ENCODE measurements around the gene SPPL3.
"Not testable (repeated sequence)": the region's sequence is repeated elsewhere in the genome, so short reads cannot be mapped to it uniquely, and the experiment has no call there.

Gene SPPL3

GRCh38 chr12:120917748-120918147, 13.6 kb upstream of the SPPL3 start:
- Histone ChIP-seq H3K36me3 (ENCODE audit: control insufficient read depth in 1 of 2, insufficient read depth in 2 of 2, low read length in 2 of 2) (no peaks in the 10 kb centered on the region), H3K4me1 (ENCODE audit: control insufficient read depth in 1 of 2, insufficient read depth in 2 of 2, low read length in 2 of 2) (no peaks in the 10 kb centered on the region), H3K4me3 (ENCODE audit: low read depth in 1 of 2, low read length in 2 of 2) (no peak overlapping the region), H3K9me3 (ENCODE audit: control insufficient read depth in 1 of 2, low read length in 2 of 2) (peaks cover 0 to 5% of the 10 kb centered on the region in 2 donors), H3K27me3 (ENCODE audit: low read depth, low read length) (peaks cover 4% of the 10 kb centered on the region), H3K27ac (ENCODE audit: low read length) (no peak overlapping the region)

DNA sequence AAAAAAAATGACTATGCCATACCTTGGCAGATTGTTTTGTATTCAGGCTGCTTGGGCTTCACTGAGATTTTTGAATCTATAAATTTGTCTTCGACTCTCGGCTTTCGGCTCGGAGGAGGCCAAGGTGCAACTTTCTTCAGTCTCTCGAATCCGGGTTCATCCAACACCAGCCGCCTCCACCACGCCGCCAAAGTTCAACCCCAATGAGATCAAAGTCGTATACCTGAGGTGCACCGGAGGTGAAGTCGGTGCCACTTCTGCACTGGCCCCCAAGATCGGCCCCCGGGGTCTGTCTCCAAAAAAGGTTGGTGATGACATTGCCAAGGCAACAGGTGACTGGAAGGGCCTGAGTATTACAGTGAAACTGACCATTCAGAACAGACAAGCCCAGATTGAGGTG, 12.4 kb upstream of the SPPL3 start:
- peaks cover 4% of the 10 kb centered on the region for H3K27me3 ChIP-seq (ENCODE audit: low read depth, low read length)
- no peak overlapping the region for H3K27ac ChIP-seq (ENCODE audit: low read length)
- H3K9me3 ChIP-seq (ENCODE audit: control insufficient read depth in 1 of 2, low read length in 2 of 2): peaks cover 0 to 5% of the 10 kb centered on the region in 2 donors
- no peaks in the 10 kb centered on the region for H3K36me3 ChIP-seq (ENCODE audit: control insufficient read depth in 1 of 2, insufficient read depth in 2 of 2, low read length in 2 of 2)
- H3K4me3 ChIP-seq (ENCODE audit: low read depth in 1 of 2, low read length in 2 of 2): no peak overlapping the region
- no peaks in the 10 kb centered on the region for H3K4me1 ChIP-seq (ENCODE audit: control insufficient read depth in 1 of 2, insufficient read depth in 2 of 2, low read length in 2 of 2)

- no peaks in the 10 kb centered on the region for H3K4me1 ChIP-seq (ENCODE audit: control insufficient read depth in 1 of 2, insufficient read depth in 2 of 2, low read length in 2 of 2)
- no peak overlapping the region for H3K27ac ChIP-seq (ENCODE audit: low read length)
- peaks cover 0 to 5% of the 10 kb centered on the region in 2 donors for H3K9me3 ChIP-seq (ENCODE audit: control insufficient read depth in 1 of 2, low read length in 2 of 2)
- peaks cover 4% of the 10 kb centered on the region for H3K27me3 ChIP-seq (ENCODE audit: low read depth, low read length)
- no peaks in the 10 kb centered on the region for H3K36me3 ChIP-seq (ENCODE audit: control insufficient read depth in 1 of 2, insufficient read depth in 2 of 2, low read length in 2 of 2)
- no peak overlapping the region for H3K4me3 ChIP-seq (ENCODE audit: low read depth in 1 of 2, low read length in 2 of 2)
Measured at GRCh38 chr12:120914794-120915193, 10.6 kb upstream of the SPPL3 start.

GRCh38 chr12:120909633-120910298, 5.6 kb upstream of the SPPL3 start:
- no peak overlapping the region for H3K4me3 ChIP-seq (ENCODE audit: low read depth in 1 of 2, low read length in 2 of 2)
- no peaks in the 10 kb centered on the region for H3K4me1 ChIP-seq (ENCODE audit: control insufficient read depth in 1 of 2, insufficient read depth in 2 of 2, low read length in 2 of 2)
- peaks cover 4% of the 10 kb centered on the region for H3K27me3 ChIP-seq (ENCODE audit: low read depth, low read length)
- H3K9me3 ChIP-seq (ENCODE audit: control insufficient read depth in 1 of 2, low read length in 2 of 2): no peaks in the 10 kb centered on the region
- no peak overlapping the region for H3K27ac ChIP-seq (ENCODE audit: low read length)
- no peaks in the 10 kb centered on the region for H3K36me3 ChIP-seq (ENCODE audit: control insufficient read depth in 1 of 2, insufficient read depth in 2 of 2, low read length in 2 of 2)

- Histone ChIP-seq H3K4me3 (ENCODE audit: low read depth in 1 of 2, low read length in 2 of 2) (no peak overlapping the region), H3K36me3 (ENCODE audit: control insufficient read depth in 1 of 2, insufficient read depth in 2 of 2, low read length in 2 of 2) (no peaks in the 10 kb centered on the region), H3K27ac (ENCODE audit: low read length) (no peak overlapping the region), H3K27me3 (ENCODE audit: low read depth, low read length) (no peaks in the 10 kb centered on the region), H3K9me3 (ENCODE audit: control insufficient read depth in 1 of 2, low read length in 2 of 2) (no peaks in the 10 kb centered on the region), H3K4me1 (ENCODE audit: control insufficient read depth in 1 of 2, insufficient read depth in 2 of 2, low read length in 2 of 2) (peaks cover 0 to 10% of the 10 kb centered on the region in 2 donors)
Measured at GRCh38 chr12:120905856-120906384, 1.8 kb upstream of the SPPL3 start.

DNA sequence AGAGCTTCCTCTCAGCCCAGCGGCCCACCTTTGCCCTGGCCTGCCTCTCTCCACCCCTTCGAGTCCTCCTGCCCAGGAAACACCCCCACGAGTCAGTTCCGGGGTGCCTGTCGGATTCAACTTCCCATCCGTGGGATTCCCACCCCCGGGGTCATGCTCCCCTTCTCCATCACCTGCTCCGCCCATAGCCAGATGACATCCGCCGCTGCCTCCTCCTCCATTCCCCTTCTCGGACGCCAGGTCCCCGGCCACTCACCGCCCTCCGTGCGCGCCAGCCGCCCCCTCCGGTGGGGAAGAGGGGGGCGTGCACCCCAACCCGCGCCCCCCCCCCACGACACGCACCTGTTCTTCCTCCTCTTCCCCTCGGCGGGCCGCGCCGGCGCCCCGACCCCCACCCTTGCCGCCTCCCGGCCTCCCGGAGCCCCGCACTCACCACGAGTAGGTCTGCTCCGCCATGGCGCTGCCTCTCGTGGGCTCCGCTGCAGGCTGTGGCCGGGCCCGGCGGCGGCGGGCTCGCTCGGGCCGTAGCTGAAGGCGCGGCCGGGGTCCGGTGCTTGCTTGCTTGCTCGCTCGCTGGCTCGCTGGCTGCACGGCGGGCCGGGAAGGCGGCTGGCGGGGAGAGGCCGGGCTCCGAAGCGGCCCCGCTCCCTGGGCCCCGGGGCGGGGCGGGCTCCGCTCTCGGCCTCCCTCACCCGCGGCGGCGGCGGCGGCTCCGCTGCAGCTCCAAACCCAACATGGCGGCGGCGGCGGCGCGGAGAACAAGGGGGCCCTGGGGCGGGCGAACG, 554 bp downstream of the SPPL3 start:
- H3K27ac ChIP-seq (ENCODE audit: low read length): peak overlapping the region; percentile 48
- H3K9me3 ChIP-seq (ENCODE audit: control insufficient read depth in 1 of 2, low read length in 2 of 2): no peaks in the 10 kb centered on the region
- H3K36me3 ChIP-seq (ENCODE audit: control insufficient read depth in 1 of 2, insufficient read depth in 2 of 2, low read length in 2 of 2): no peaks in the 10 kb centered on the region
- H3K27me3 ChIP-seq (ENCODE audit: low read depth, low read length): no peaks in the 10 kb centered on the region
- H3K4me1 ChIP-seq (ENCODE audit: control insufficient read depth in 1 of 2, insufficient read depth in 2 of 2, low read length in 2 of 2): peaks cover 0 to 10% of the 10 kb centered on the region in 2 donors
- peak overlapping the region; percentile 72 to 97 for H3K4me3 ChIP-seq (ENCODE audit: low read depth in 1 of 2, low read length in 2 of 2)

GRCh38 chr12:120902846-120903411, 1.2 kb downstream of the SPPL3 start:
- Histone ChIP-seq H3K36me3 (ENCODE audit: control insufficient read depth in 1 of 2, insufficient read depth in 2 of 2, low read length in 2 of 2) (no peaks in the 10 kb centered on the region), H3K4me1 (ENCODE audit: control insufficient read depth in 1 of 2, insufficient read depth in 2 of 2, low read length in 2 of 2) (peaks cover 0 to 10% of the 10 kb centered on the region in 2 donors), H3K4me3 (ENCODE audit: low read depth in 1 of 2, low read length in 2 of 2) (peak overlapping the region; percentile 72 to 97), H3K9me3 (ENCODE audit: control insufficient read depth in 1 of 2, low read length in 2 of 2) (no peaks in the 10 kb centered on the region), H3K27me3 (ENCODE audit: low read depth, low read length) (no peaks in the 10 kb centered on the region), H3K27ac (ENCODE audit: low read length) (peak overlapping the region; percentile 48)

DNA sequence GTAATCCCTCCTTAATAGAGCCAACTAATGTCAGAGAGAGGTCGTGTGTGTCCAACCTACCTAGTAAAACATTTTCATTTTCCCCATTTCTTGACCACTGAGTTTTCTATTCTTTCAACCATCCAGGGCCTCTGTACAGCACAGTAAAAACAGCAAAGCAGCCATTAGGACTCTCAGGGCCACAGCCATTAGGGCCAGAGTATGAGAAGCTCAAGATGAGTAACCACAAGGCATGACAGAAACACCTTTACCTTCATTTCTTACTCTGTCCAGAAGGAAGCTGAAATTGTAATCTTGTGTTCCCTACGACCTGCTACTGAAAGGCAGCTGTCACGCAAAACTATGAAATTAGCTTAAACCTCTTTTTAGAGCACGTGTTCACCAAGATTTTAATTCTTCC, 2.3 kb downstream of the SPPL3 start:
- Histone ChIP-seq H3K27me3 (ENCODE audit: low read depth, low read length) (no peaks in the 10 kb centered on the region), H3K36me3 (ENCODE audit: control insufficient read depth in 1 of 2, insufficient read depth in 2 of 2, low read length in 2 of 2) (no peaks in the 10 kb centered on the region), H3K27ac (ENCODE audit: low read length) (no peak overlapping the region), H3K4me3 (ENCODE audit: low read depth in 1 of 2, low read length in 2 of 2) (no peak overlapping the region), H3K4me1 (ENCODE audit: control insufficient read depth in 1 of 2, insufficient read depth in 2 of 2, low read length in 2 of 2) (peaks cover 0 to 10% of the 10 kb centered on the region in 2 donors), H3K9me3 (ENCODE audit: control insufficient read depth in 1 of 2, low read length in 2 of 2) (no peaks in the 10 kb centered on the region)

DNA sequence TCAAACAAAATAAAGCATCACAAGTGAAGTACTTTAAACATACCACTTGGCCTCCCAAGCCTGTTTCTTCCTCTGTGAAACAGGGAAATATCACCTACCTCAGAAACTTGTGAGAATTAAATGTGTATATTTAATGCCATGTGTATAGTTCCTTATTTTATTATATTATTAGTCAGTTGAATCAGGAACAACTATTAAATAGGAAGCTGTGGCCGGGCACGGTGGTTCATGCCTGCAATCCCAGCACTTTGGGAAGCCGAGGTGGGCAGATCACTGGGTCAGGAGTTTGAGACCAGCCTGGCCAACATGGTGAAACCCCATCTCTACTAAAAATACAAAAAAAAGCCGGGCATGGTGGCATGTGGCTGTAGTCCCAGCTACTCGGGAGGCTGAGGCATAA, 3.1 kb downstream of the SPPL3 start:
- H3K9me3 ChIP-seq (ENCODE audit: control insufficient read depth in 1 of 2, low read length in 2 of 2); H3K36me3 ChIP-seq (ENCODE audit: control insufficient read depth in 1 of 2, insufficient read depth in 2 of 2, low read length in 2 of 2); H3K27me3 ChIP-seq (ENCODE audit: low read depth, low read length); H3K4me3 ChIP-seq (ENCODE audit: low read depth in 1 of 2, low read length in 2 of 2); H3K27ac ChIP-seq (ENCODE audit: low read length): not testable (repeated sequence)
- peaks cover 0 to 10% of the 10 kb centered on the region in 2 donors for H3K4me1 ChIP-seq (ENCODE audit: control insufficient read depth in 1 of 2, insufficient read depth in 2 of 2, low read length in 2 of 2)

DNA sequence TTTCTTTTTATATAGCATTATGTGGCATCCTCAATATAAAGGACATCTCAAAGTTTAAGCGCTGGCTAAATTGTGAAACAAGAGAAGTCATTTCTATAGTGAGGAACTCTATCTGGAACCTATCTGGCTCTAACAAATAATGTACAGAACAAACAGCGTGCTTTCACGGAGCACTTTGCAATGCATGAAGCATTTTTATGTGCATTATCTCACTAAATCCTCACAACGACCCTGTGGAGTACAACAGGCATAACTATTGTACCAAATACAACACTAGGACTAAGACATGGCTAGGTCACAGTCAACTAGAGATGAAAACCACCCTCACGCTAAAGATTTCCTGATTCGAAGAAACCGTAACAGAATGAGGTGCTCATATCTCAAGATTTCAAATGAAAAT, 8.6 kb downstream of the SPPL3 start:
- Histone ChIP-seq H3K4me1 (ENCODE audit: control insufficient read depth in 1 of 2, insufficient read depth in 2 of 2, low read length in 2 of 2) (peaks cover 4 to 6% of the 10 kb centered on the region in 2 donors), H3K27me3 (ENCODE audit: low read depth, low read length) (no peaks in the 10 kb centered on the region), H3K9me3 (ENCODE audit: control insufficient read depth in 1 of 2, low read length in 2 of 2) (no peaks in the 10 kb centered on the region), H3K36me3 (ENCODE audit: control insufficient read depth in 1 of 2, insufficient read depth in 2 of 2, low read length in 2 of 2) (peaks cover 0 to 6% of the 10 kb centered on the region in 2 donors), H3K4me3 (ENCODE audit: low read depth in 1 of 2, low read length in 2 of 2) (no peak overlapping the region), H3K27ac (ENCODE audit: low read length) (no peak overlapping the region)

DNA sequence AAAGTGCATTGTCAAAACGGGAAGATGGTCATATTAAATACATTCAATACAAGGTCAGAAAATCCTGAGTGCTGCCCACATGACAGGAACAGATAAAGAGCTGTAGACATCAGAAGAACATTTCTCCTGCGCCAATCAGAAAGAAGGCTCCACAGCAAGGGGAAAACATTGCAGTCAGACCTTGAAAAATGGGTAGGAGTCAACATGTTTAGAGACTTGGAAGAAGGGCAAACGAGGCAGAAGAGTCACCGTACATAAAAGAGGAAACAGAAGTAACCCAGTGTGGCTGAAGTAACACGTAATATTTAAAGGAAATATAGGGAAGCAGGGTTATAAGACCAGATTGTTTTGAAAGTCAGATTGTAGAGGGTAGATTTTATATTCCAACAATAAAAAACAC, 11.9 kb downstream of the SPPL3 start:
- Histone ChIP-seq H3K4me1 (ENCODE audit: control insufficient read depth in 1 of 2, insufficient read depth in 2 of 2, low read length in 2 of 2) (peaks cover 6 to 20% of the 10 kb centered on the region in 2 donors), H3K27ac (ENCODE audit: low read length) (no peak overlapping the region), H3K27me3 (ENCODE audit: low read depth, low read length) (no peaks in the 10 kb centered on the region), H3K9me3 (ENCODE audit: control insufficient read depth in 1 of 2, low read length in 2 of 2) (no peaks in the 10 kb centered on the region), H3K36me3 (ENCODE audit: control insufficient read depth in 1 of 2, insufficient read depth in 2 of 2, low read length in 2 of 2) (peaks cover 0 to 6% of the 10 kb centered on the region in 2 donors), H3K4me3 (ENCODE audit: low read depth in 1 of 2, low read length in 2 of 2) (no peak overlapping the region)
